WTC11 (cell line): Measurements from ENCODE around the gene NR3C2. TPM values are rescaled to one million over a fixed set of nuclear protein-coding genes. Genes with fewer than 3 reads are reported as not detected.

ENCODE experiments used
- ATAC-seq: fragments of 200-7000 bp; cut with Tn5 transposase; 2 replicates; pipeline ENCODE4 v1.10.0; 2021; ENCODE audit warnings: mild to moderate bottlenecking, moderate library complexity
- CTCF ChIA-PET: fragments of 300-600 bp; sonication (Branson Sonifier 250); formaldehyde crosslinking; loops from one replicate; lab custom pipeline; 2021; ENCODE audit warnings: antibody characterized with exemption; lab: Charles Lee
- POLR2A ChIA-PET: fragments of 350-600 bp; sonication (Branson Sonifier 250); formaldehyde crosslinking; loops from one replicate; lab custom pipeline; 2021; ENCODE audit warnings: antibody characterized with exemption; lab: Charles Lee
- DNase-seq: peaks from one replicate; pipeline ENCODE4 v3.0.0; 2021; ENCODE audit warnings: low spot score
- H3K27ac Mint-ChIP-seq: 2 replicates; pipeline ENCODE4 v1.8.0; 2021; ENCODE audit warnings: mixed read lengths
- H3K27me3 Mint-ChIP-seq: 2 replicates; pipeline ENCODE4 v1.8.0; 2021; ENCODE audit warnings: low read depth, mild to moderate bottlenecking, moderate library complexity, mixed read lengths
- H3K36me3 Mint-ChIP-seq: 2 replicates; pipeline ENCODE4 v1.8.0; 2021; ENCODE audit warnings: mixed read lengths
- H3K4me1 Mint-ChIP-seq: 2 replicates; pipeline ENCODE4 v1.8.0; 2022; ENCODE audit warnings: mixed read lengths
- H3K4me3 Mint-ChIP-seq: 2 replicates; pipeline ENCODE4 v1.8.0; 2021; ENCODE audit warnings: mild to moderate bottlenecking, moderate library complexity, mixed read lengths
- H3K9me3 Mint-ChIP-seq: 2 replicates; pipeline ENCODE4 v1.8.0; 2021; ENCODE audit warnings: mixed read lengths
- AFF4 ChIP-seq: sonication (generic); formaldehyde crosslinking; IDR thresholded peaks from 2 replicates; pipeline ENCODE4 v1.8.1; 2023; ENCODE audit warnings: mild to moderate bottlenecking, missing genetic modification reagents, borderline replicate concordance
- ARID4B ChIP-seq: sonication (generic); formaldehyde crosslinking; IDR thresholded peaks from 2 replicates; pipeline ENCODE4 v1.8.0; 2023; ENCODE audit warnings: missing genetic modification reagents, mild to moderate bottlenecking, borderline replicate concordance
- ATF2 ChIP-seq: sonication (generic); formaldehyde crosslinking; IDR thresholded peaks from 2 replicates; pipeline ENCODE4 v1.8.1; 2022; ENCODE audit warnings: low read depth, missing genetic modification reagents, borderline replicate concordance
- ATF3 ChIP-seq: sonication (generic); formaldehyde crosslinking; conservative IDR thresholded peaks from 2 replicates; pipeline ENCODE4 v1.8.1; 2022; ENCODE audit warnings: mild to moderate bottlenecking, missing genetic modification reagents
- CREB1 ChIP-seq: sonication (generic); formaldehyde crosslinking; IDR thresholded peaks from 2 replicates; pipeline ENCODE4 v1.8.0; 2023; ENCODE audit warnings: mild to moderate bottlenecking, missing genetic modification reagents
- E2F4 ChIP-seq: sonication (generic); formaldehyde crosslinking; IDR thresholded peaks from 2 replicates; pipeline ENCODE4 v1.8.1; 2022; ENCODE audit warnings: low read depth, mild to moderate bottlenecking, moderate library complexity, missing genetic modification reagents, borderline replicate concordance
- E2F5 ChIP-seq: sonication (generic); formaldehyde crosslinking; IDR thresholded peaks from 2 replicates; pipeline ENCODE4 v1.8.1; 2022; ENCODE audit warnings: mild to moderate bottlenecking, moderate library complexity, missing genetic modification reagents
- ESRRA ChIP-seq: sonication (generic); formaldehyde crosslinking; IDR thresholded peaks from 2 replicates; pipeline ENCODE4 v1.8.1; 2022; ENCODE audit warnings: mild to moderate bottlenecking, missing genetic modification reagents, borderline replicate concordance
- FOXK1 ChIP-seq: sonication (generic); formaldehyde crosslinking; IDR thresholded peaks from 2 replicates; pipeline ENCODE4 v1.8.0; 2022; ENCODE audit warnings: mild to moderate bottlenecking, moderate library complexity, missing genetic modification reagents
- GRHL2 ChIP-seq: fragments of 250-450 bp; sonication (Bioruptor Pico); IDR thresholded peaks from 2 replicates; pipeline ENCODE4 v1.8.0; 2022; ENCODE audit warnings: mild to moderate bottlenecking, moderate library complexity; ENCODE audit not compliant: insufficient replicate concordance, severe bottlenecking
- MLX ChIP-seq: sonication (generic); formaldehyde crosslinking; IDR thresholded peaks from 2 replicates; pipeline ENCODE4 v1.8.1; 2023; ENCODE audit warnings: mild to moderate bottlenecking, missing genetic modification reagents, moderate library complexity
- NR1H2 ChIP-seq: sonication (generic); formaldehyde crosslinking; IDR thresholded peaks from 2 replicates; pipeline ENCODE4 v1.9.0; 2021; ENCODE audit warnings: mild to moderate bottlenecking, moderate library complexity, missing genetic modification reagents
- RORB ChIP-seq: fragments of 250-450 bp; sonication (Bioruptor Pico); IDR thresholded peaks from 2 replicates; pipeline ENCODE4 v1.9.0; 2021; ENCODE audit warnings: mild to moderate bottlenecking
- SMAD3 ChIP-seq: sonication (generic); formaldehyde crosslinking; IDR thresholded peaks from 2 replicates; pipeline ENCODE4 v1.8.0; 2022; ENCODE audit warnings: missing genetic modification reagents, mild to moderate bottlenecking, borderline replicate concordance
- TCF7 ChIP-seq: sonication (generic); formaldehyde crosslinking; IDR thresholded peaks from 2 replicates; pipeline ENCODE4 v1.8.0; 2022; ENCODE audit warnings: mild to moderate bottlenecking, low read depth, missing genetic modification reagents, moderate library complexity
- TEAD4 ChIP-seq: sonication (generic); formaldehyde crosslinking; IDR thresholded peaks from 2 replicates; pipeline ENCODE4 v1.8.0; 2022; ENCODE audit warnings: mild to moderate bottlenecking, missing genetic modification reagents
- USF1 ChIP-seq: sonication (generic); formaldehyde crosslinking; IDR thresholded peaks from 2 replicates; pipeline ENCODE4 v1.8.0; 2022; ENCODE audit warnings: mild to moderate bottlenecking, missing genetic modification reagents
- ZNF219 ChIP-seq: sonication (generic); formaldehyde crosslinking; IDR thresholded peaks from 2 replicates; pipeline ENCODE4 v1.8.0; 2023; ENCODE audit warnings: missing genetic modification reagents, mild to moderate bottlenecking, borderline replicate concordance
- ZNF423 ChIP-seq: fragments of 250-450 bp; sonication (Bioruptor Pico); IDR thresholded peaks from 2 replicates; pipeline ENCODE4 v2.1.2; 2022; ENCODE audit warnings: mild to moderate bottlenecking, moderate library complexity
- total RNA-seq: library from RNA; stranded (reverse); gene quantifications from 3 replicates; pipeline ENCODE4 v1.2.3, GENCODE V29; 2021

Gene NR3C2
- total RNA-seq, 1 experiment from 2014 or later = 2.8 TPM

GRCh38 chr4:148275266-148275665 is 166.9 kb downstream of the NR3C2 start (continued):
- TF ChIP-seq ARID4B (no peak), E2F4 (no peak), USF1 (CRISPR knock-in tag) (no peak), ATF3 (no peak), ATF2 (CRISPR knock-in tag) (no peak), AFF4 (CRISPR knock-in tag) (no peak), TEAD4 (CRISPR knock-in tag) (no peak), ESRRA (no peak), ZNF219 (CRISPR knock-in tag) (no peak)

GRCh38 chr4:148273501-148273986 is 168.7 kb downstream of the NR3C2 start:
- Mint-ChIP-seq H3K9me3 (no peaks in the 10 kb centered on the region), H3K4me1 (peaks cover 4% of the 10 kb centered on the region), H3K4me3 (no peak overlapping the region), H3K27ac (no peak overlapping the region), H3K36me3 (no peaks in the 10 kb centered on the region), H3K27me3 (no peaks in the 10 kb centered on the region)
- ChIA-PET CTCF (no interaction called here), POLR2A (interaction anchor here (0.6 kb wide), 1 partner anchor 410 kb away, joined by 4 read pairs; no protein-coding TSS in a partner anchor)
- ATAC-seq = no peak
- DNase-seq = no peak
- TF ChIP-seq FOXK1 (CRISPR knock-in tag) (no peak), E2F5 (CRISPR knock-in tag) (no peak), RORB (CRISPR knock-in tag) (no peak), TCF7 (CRISPR knock-in tag) (no peak), MLX (CRISPR knock-in tag) (no peak), CREB1 (CRISPR knock-in tag) (no peak), ATF2 (CRISPR knock-in tag) (no peak), GRHL2 (CRISPR knock-in tag) (no peak), SMAD3 (no peak), NR1H2 (no peak), ZNF423 (CRISPR knock-in tag) (no peak)
